IPS-18a (cell line): ENCODE results near the gene ANP32A.

Experiments used
- H3K27ac ChIP-seq: one replicate; pipeline ENCODE4 v1.5.1; 2013; ENCODE audit warnings: low read length
- H3K27me3 ChIP-seq: one replicate; pipeline ENCODE4 v1.6.1; 2013; ENCODE audit warnings: mild to moderate bottlenecking, low read length; ENCODE audit not compliant: control insufficient read depth, insufficient read depth
- H3K36me3 ChIP-seq: one replicate; pipeline ENCODE4 v1.6.1; 2013; ENCODE audit warnings: low read depth, low read length; ENCODE audit not compliant: control insufficient read depth
- H3K4me1 ChIP-seq: one replicate; pipeline ENCODE4 v1.6.1; 2013; ENCODE audit warnings: low read depth, low read length; ENCODE audit not compliant: control insufficient read depth
- H3K4me3 ChIP-seq: one replicate; pipeline ENCODE4 v1.5.1; 2013; ENCODE audit warnings: low read length
- H3K9ac ChIP-seq: one replicate; pipeline ENCODE4 v1.6.1; 2013; ENCODE audit warnings: mild to moderate bottlenecking, low read length, moderate library complexity
- H3K9me3 ChIP-seq: one replicate; pipeline ENCODE4 v1.6.1; 2013; ENCODE audit warnings: low read depth, low read length; ENCODE audit not compliant: control insufficient read depth

The ANP32A gene

DNA sequence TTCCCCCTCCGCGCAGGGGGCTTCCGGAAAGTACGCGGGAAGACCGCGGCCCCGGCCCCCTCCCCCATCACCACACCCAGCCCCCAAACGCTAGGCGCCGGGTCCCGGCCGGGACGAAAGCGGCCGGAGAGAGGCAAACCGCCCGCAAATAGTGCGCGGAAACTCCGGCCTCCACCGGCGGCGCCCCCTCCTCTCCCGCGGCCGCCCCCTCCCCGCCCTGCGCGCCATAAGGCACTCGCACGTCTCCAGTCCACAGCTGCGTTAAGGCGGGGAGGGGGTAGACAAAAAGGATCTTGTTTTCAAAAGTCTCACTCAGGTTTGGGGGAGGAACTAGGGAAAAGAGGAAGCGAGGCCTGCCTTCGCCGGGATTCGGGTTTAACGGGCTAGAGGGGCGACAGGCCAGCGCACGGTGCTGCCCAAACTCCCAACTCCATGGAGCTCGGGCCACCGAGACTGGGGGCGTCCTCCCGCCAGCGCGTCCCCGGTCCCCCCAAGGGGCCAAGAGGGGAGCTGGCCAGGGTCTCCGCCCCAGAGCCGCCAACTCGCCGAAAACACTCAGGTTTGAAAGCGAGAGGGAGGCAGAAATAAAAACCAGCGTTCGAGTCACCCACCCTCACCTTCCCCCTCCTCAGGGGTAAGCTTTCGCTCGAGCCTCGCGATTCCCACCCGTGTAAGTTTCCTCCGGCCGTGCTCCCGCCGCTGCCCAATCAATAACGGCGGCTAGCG, 1.8 kb downstream of the ANP32A start:
- peaks cover 36% of the 10 kb centered on the region for H3K4me1 ChIP-seq
- H3K4me3 ChIP-seq: peak overlapping the region; percentile 92
- H3K27me3 ChIP-seq: peaks cover 24% of the 10 kb centered on the region
- peak overlapping the region; percentile 81 for H3K27ac ChIP-seq
- H3K9me3 ChIP-seq: no peaks in the 10 kb centered on the region
- no peaks in the 10 kb centered on the region for H3K36me3 ChIP-seq
- H3K9ac ChIP-seq: peak overlapping the region; percentile 93

DNA sequence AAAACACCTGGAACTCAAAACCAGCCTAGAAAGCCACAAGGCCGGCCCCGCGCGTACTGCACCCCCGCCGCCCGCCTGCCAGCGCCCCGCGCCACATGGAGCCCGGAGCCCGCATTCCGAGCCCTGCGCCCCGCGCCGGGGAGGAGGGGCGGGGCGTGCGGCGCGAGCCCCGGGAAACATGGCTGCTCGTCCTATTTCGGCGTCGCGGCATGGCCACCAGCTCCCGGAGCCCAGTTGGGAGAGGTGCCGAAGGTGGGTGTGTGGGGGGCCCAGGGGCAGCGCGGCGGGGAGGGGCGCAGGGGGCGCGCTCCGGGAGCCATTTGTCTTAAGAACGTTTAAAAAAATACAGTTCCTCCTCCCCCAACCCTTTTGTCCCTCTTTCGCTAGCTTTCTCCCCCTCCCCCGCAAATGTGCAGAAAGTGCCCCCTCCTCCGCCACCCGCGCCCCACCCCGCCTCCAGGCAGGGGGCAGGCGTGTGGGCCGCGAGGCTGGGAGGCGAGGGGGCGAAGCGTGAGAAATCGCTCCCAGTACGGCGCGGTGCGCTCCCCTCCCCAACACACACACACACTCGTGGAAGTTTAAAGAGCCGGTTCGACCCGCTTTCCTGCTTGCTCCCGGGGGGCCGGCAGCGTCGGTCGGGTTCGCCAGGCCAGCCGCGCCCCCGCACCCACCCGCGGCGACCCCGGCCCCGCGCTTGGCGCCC, 2.5 kb downstream of the ANP32A start:
- Histone ChIP-seq H3K27ac (peak overlapping the region; percentile 75), H3K27me3 (peaks cover 18% of the 10 kb centered on the region), H3K9me3 (no peaks in the 10 kb centered on the region), H3K9ac (peak overlapping the region; percentile 93), H3K36me3 (no peaks in the 10 kb centered on the region), H3K4me3 (peak overlapping the region; percentile 92), H3K4me1 (peaks cover 38% of the 10 kb centered on the region)

DNA sequence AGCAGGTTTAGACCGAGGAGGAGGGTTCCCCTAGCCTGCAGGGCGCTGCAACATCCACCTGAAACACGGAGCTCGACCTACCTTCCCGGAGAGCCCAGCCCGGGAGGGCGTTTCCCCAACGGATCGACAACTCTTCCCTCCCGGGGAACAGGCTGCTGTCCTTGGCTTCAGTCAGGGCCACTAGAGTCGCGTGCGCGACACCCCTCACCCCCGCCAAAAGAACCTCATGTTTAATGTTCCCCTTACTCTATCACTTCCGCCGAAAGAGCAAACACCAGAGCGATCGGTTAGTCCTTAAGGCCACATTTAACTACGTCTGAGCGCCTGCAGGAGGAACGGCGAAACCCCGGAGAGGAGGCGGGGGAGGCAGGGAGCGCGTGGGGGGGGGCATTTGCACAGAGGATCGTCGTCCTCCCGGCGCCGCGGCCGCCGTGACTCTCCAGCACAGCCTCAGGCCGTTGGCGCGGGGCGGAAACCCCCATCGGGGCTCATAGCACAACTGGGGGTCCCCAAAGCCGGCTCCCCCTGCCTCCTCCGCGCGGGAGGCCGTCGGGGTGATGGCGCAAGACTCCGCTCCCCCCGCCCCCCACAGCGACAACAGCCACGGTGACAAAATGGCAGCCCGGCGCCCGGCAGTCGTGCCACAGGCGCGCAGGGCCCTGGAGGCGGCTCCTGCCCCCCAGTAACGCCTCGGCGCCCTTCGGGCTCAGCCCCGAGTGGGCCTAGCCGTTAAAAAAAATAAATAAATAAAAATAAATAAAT, 3.2 kb downstream of the ANP32A start:
- Histone ChIP-seq H3K9ac (peak overlapping the region; percentile 93), H3K27ac (no peak overlapping the region), H3K9me3 (no peaks in the 10 kb centered on the region), H3K36me3 (no peaks in the 10 kb centered on the region), H3K4me1 (peaks cover 36% of the 10 kb centered on the region), H3K4me3 (peak overlapping the region; percentile 92), H3K27me3 (peaks cover 11% of the 10 kb centered on the region)

DNA sequence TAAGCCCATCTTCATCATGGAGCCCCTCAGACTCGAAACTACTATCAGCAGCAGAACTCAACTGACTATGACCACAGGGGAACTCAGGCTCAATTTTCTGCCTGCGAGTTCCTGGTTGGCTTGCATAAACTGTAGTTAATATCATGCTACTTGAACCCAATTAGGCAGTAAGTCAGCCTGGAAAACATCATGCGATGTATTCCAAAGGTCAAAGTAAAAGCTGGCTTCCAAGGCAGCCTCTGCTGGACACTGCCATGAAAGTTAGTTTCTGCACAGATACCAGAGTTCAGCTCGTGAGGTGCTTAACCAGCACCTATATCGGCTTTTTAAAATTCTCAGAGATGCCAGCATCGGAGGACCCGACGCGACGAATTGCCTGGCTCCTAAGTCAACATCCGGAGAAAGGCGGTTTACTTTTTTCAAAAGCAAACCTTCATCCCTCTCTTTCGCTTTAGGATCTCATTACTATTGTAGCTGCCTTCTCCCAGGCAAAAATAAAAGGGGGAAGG, 3.8 kb downstream of the ANP32A start:
- Histone ChIP-seq H3K9ac (peak overlapping the region; percentile 93), H3K4me1 (peaks cover 31% of the 10 kb centered on the region), H3K36me3 (no peaks in the 10 kb centered on the region), H3K4me3 (peak overlapping the region; percentile 92), H3K27ac (no peak overlapping the region), H3K9me3 (no peaks in the 10 kb centered on the region), H3K27me3 (peaks cover 5% of the 10 kb centered on the region)

DNA sequence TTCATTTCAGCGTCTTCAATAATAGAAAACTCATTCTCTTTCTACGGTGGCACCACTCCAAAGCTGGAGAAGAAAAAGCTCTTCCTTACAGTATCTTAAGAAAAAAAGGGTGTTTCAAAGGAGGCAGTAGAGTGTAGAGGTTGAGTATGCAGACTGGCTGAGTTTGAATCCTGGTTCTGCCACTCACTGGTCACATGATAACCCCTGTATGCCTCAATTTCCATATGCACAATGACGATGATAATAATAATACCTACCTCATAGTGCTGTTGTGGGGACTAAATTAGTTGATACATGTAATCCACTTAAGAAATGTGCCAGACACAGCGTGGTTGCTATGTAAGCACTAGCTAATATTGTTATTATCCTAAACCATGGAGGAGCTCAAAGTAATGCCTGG, 4.5 kb downstream of the ANP32A start:
- Histone ChIP-seq H3K4me1 (peaks cover 30% of the 10 kb centered on the region), H3K36me3 (no peaks in the 10 kb centered on the region), H3K27me3 (no peaks in the 10 kb centered on the region), H3K4me3 (peak overlapping the region; percentile 92), H3K9ac (no peak overlapping the region), H3K9me3 (no peaks in the 10 kb centered on the region), H3K27ac (no peak overlapping the region)

DNA sequence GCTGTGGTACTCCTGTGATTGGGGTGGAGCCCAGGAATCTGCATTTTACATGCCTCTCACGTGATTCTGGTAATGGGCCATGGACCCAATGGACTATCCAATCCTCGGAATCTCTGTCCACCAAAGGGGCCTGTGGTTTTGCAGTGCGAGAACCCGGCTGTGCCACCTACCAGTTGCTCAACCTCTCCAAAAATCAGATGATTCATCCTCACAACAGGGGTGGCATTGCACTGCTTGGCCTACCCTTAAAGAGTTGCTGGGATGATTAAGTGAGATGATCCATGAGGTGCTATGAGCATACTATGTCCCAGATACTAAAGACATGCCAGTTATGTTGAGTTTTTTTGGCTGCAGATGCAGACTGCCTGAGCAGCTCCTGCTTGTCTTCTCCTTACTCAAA, 5.1 kb downstream of the ANP32A start:
- H3K9me3 ChIP-seq: no peaks in the 10 kb centered on the region
- H3K36me3 ChIP-seq: no peaks in the 10 kb centered on the region
- no peak overlapping the region for H3K4me3 ChIP-seq
- H3K9ac ChIP-seq: no peak overlapping the region
- no peak overlapping the region for H3K27ac ChIP-seq
- peaks cover 30% of the 10 kb centered on the region for H3K4me1 ChIP-seq
- no peaks in the 10 kb centered on the region for H3K27me3 ChIP-seq

DNA sequence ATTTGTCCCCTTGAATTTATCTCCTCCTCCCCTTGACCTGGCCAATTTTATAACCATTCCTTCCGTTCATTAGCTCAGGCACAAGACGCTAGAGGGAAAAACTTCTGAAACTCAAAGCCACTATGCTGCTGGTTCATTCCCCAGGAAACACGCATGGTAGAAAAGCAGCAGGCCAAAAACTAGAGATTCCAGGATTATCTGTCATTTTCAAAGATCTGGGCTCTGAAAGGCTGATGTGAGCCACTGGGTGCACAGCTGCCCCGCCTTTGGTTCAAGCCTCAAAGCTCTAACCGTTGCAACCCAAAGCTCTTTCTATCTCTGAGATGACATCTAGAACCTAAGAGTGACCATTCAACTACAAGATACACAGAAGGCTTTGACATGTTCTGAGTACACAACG, 6.1 kb downstream of the ANP32A start:
- Histone ChIP-seq H3K4me3 (no peak overlapping the region), H3K9ac (no peak overlapping the region), H3K36me3 (peaks cover 4% of the 10 kb centered on the region), H3K27me3 (no peaks in the 10 kb centered on the region), H3K4me1 (peaks cover 30% of the 10 kb centered on the region), H3K9me3 (no peaks in the 10 kb centered on the region), H3K27ac (no peak overlapping the region)

DNA sequence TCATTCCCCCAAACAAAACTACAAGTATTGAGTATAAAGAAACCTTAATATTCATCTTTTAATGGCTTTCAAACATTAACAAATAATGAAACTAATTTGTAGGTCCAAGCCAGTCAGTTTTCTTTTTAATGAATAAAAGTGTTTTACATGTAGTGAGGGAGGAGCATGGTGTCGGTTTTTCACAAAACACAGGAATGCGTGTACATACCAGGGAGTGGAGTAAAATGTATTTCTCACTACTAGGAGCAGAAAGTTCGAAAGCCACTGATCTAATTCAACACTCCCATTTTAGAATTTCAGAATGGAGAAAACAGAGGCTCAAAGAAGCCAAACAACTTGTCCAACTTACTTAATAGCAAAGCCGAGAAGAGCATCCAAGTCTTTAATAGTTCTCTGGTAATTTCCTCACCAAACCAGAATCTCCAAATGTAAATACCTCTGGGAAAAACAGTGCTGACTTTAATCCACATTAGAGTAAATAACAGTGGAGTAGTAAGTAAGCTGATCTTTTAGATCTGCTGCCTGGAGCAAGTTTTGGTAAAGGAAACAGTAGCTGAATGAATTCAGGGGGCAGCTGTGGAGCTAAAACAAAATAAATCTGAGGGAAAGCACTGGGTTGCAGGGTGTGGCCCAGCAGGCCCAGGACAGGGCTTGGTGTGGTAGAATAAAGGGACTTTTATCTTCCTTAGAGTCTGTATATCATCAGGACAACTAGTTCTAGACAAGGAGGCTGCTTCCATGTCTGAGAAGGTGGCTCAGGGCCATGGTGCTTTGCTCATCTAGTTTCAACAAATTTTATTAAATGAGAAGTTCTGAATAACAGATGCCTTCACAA, 7.9 kb downstream of the ANP32A start:
- Histone ChIP-seq H3K9ac (no peak overlapping the region), H3K4me1 (peaks cover 43% of the 10 kb centered on the region), H3K36me3 (peaks cover 4% of the 10 kb centered on the region)

DNA sequence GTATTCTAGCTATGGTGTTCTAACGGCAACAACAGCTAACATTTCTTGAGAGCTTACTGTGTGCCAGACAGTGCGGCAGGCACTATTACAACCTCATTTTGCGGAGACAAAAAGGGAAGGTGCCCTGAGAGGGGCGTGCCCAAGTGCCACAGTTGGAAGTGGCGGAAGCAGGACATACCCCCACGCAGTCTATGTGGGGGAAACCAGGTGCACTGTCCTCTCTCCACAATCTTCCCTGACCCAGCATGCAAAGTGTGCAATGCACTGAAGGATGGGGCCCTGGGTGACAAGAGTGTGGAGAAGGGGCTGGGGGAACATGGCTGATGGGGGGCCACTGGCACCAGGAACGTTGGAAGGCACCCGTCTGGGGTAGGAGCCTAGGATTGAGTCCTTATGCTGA, 8.6 kb downstream of the ANP32A start:
- H3K9me3 ChIP-seq: no peaks in the 10 kb centered on the region
- peaks cover 48% of the 10 kb centered on the region for H3K4me1 ChIP-seq
- H3K27ac ChIP-seq: no peak overlapping the region
- no peaks in the 10 kb centered on the region for H3K27me3 ChIP-seq
- peaks cover 4% of the 10 kb centered on the region for H3K36me3 ChIP-seq
- no peak overlapping the region for H3K4me3 ChIP-seq
- no peak overlapping the region for H3K9ac ChIP-seq

More for the DNA sequence above, 7.9 kb downstream of the ANP32A start:
- Histone ChIP-seq H3K4me3 (no peak overlapping the region), H3K27me3 (no peaks in the 10 kb centered on the region), H3K27ac (no peak overlapping the region), H3K9me3 (no peaks in the 10 kb centered on the region)

DNA sequence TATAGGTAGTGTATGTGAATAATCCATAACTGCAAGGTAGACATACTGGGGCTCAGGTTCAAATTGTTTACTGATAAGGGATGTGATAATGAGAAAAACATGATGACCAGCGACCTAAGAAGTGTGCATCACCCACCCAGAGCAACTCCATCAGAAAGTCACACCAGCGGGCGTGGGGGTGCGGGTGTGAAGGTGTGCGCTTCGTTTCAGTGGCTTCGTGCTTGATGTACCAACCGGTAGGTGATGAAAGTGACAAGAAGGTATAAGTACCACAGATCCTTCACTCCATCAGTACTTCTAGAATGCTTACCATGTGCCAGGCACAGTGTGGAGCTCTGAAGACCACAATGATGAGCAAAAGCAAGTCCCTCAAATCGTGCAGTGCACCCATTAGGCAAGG, 11.2 kb downstream of the ANP32A start:
- H3K36me3 ChIP-seq: peaks cover 9% of the 10 kb centered on the region

DNA sequence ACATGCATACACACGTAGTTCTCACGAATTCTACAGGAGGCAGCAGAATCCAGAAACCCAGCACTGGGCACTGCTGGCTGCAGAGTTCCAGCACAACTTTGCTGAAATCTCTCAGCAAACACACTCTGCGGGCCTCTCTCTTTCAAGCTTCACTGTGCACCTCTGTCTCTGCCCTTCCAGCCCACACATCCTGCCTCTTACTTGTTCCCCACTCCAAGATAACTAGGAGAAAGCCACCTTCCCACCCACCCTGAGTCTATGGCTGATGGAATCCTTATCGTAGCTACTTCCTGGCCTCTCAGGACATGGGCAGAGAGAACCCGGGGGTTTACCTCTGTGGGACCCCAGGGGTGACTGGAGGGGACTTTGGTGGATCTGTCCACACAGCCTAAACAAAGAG, 11.9 kb downstream of the ANP32A start:
- Histone ChIP-seq H3K9me3 (no peaks in the 10 kb centered on the region), H3K4me1 (peaks cover 28% of the 10 kb centered on the region), H3K4me3 (no peak overlapping the region), H3K9ac (no peak overlapping the region), H3K27ac (no peak overlapping the region), H3K27me3 (no peaks in the 10 kb centered on the region), H3K36me3 (peaks cover 9% of the 10 kb centered on the region)

More for the DNA sequence above, 11.2 kb downstream of the ANP32A start:
- Histone ChIP-seq H3K27me3 (no peaks in the 10 kb centered on the region), H3K4me3 (no peak overlapping the region), H3K9me3 (no peaks in the 10 kb centered on the region), H3K9ac (no peak overlapping the region), H3K27ac (no peak overlapping the region), H3K4me1 (peaks cover 28% of the 10 kb centered on the region)
